Smooth muscle cell (in vitro differentiated cells): ENCODE measurements around the gene ZNF716. TPM values are rescaled to one million over a fixed set of nuclear protein-coding genes. Genes with fewer than 3 reads are reported as not detected.

Source experiments
- DNase-seq: peaks from one replicate; lab custom pipeline; 2025; ENCODE audit not compliant: unreplicated experiment; lab: John Stamatoyannopoulos, UW
- H2AFZ ChIP-seq: fragments of 200-600 bp; sonication (generic); 2 replicates; pipeline ENCODE4 v1.6.0; 2016; ENCODE audit warnings: antibody characterized with exemption, low read depth, mild to moderate bottlenecking
- H3F3A ChIP-seq: fragments of 200-600 bp; sonication (generic); 2 replicates; pipeline ENCODE4 v1.6.0; 2017; ENCODE audit warnings: antibody characterized with exemption, low read depth
- H3K27ac ChIP-seq: fragments of 200-600 bp; sonication (generic); 2 replicates; pipeline ENCODE4 v1.5.1; 2016; ENCODE audit warnings: low read depth, mild to moderate bottlenecking
- H3K27me3 ChIP-seq: fragments of 200-600 bp; sonication (generic); 2 replicates; pipeline ENCODE4 v1.6.1; 2016; ENCODE audit warnings: low read depth, mild to moderate bottlenecking
- H3K36me3 ChIP-seq: fragments of 200-600 bp; sonication (generic); 2 replicates; pipeline ENCODE4 v1.5.1; 2016; ENCODE audit warnings: low read depth
- H3K4me1 ChIP-seq: fragments of 200-600 bp; sonication (generic); 2 replicates; pipeline ENCODE4 v1.5.1; 2016; ENCODE audit warnings: low read depth
- H3K4me2 ChIP-seq: fragments of 200-600 bp; sonication (generic); 2 replicates; pipeline ENCODE4 v1.6.0; 2016; ENCODE audit warnings: mild to moderate bottlenecking
- H3K4me3 ChIP-seq: fragments of 200-600 bp; sonication (generic); 2 replicates; pipeline ENCODE4 v1.5.1; 2016; ENCODE audit warnings: mild to moderate bottlenecking
- H3K79me2 ChIP-seq: fragments of 200-600 bp; sonication (generic); 2 replicates; pipeline ENCODE4 v1.6.0; 2016; ENCODE audit warnings: low read depth, mild to moderate bottlenecking
- H3K9ac ChIP-seq: fragments of 200-600 bp; sonication (generic); 2 replicates; pipeline ENCODE4 v1.6.0; 2016; ENCODE audit warnings: low read depth
- H3K9me3 ChIP-seq: fragments of 200-600 bp; sonication (generic); replicated peaks from 2 replicates; pipeline ENCODE4 v1.5.1; 2016; ENCODE audit warnings: low read depth
- H4K20me1 ChIP-seq: fragments of 200-600 bp; sonication (generic); 2 replicates; pipeline ENCODE4 v1.6.0; 2016; ENCODE audit warnings: low read depth
- WGBS: methylation state at CpG from one replicate; pipeline ENCODE4 v1.1.7; 2016; ENCODE audit warnings: low lambda C conversion rate; 5-methylcytosine and 5-hydroxymethylcytosine counted together
- polyA plus RNA-seq: library from polyadenylated mRNA; unstranded; fragments of >200 nt; fragmentation: Nextera tagmentation; extraction: Ambion mirVana; gene quantifications from 2 replicates; pipeline ENCODE4 v1.2.1, GENCODE V29; 2016
- total RNA-seq: library from RNA; depleted of rRNA; stranded (reverse); fragments of >200 nt; gene quantifications from 2 replicates; pipeline ENCODE4 v1.2.3, GENCODE V29; 2014
- TF ChIP-seq, protein P1 (sequence below): fragments of 200-600 bp; sonication (generic); IDR thresholded peaks from 2 replicates; pipeline ENCODE4 v1.5.1; 2017; ENCODE audit warnings: borderline replicate concordance, mild to moderate bottlenecking, antibody characterized with exemption; ENCODE audit not compliant: insufficient read depth, poor library complexity, severe bottlenecking

The ZNF716 gene
- total and polyA plus RNA-seq, 2 experiments from 2014 or later, result not detected

DNA sequence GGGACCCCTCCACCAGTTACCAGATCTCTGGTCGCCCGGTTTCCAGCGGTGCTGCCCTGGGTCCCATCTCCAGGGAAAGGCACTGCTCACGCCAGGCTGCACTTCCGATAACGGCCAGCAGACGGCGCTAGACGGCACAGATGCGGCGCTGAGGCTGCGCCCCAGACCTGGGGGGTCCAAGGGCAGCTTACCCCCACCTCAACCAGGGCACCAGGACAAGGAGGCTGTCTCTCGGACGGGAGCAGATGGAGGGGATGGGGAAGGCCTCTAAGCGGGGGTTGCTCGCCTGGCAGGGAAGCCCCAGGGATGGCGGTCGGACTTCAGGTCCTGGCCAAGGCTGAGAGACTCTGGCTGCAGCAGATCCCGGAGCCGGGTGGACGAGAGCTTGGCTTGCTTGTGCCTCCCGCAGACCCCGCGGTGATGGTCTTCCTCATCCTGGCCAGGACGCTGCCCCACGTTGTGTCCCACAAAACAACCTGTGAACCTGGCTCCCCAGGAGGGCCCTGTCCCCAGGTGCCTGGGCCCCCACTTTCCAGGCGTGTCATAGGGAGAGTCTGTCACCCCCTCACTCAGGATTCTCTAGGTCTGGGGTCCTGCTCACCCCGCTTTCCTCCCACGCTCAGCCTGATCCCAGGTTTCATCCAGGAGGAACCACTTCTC lies 23.9 kb upstream of the ZNF716 start:
- no peak for DNase-seq
- no peak overlapping the region for H2AFZ ChIP-seq
- no peaks in the 10 kb centered on the region for H4K20me1 ChIP-seq
- no peaks in the 10 kb centered on the region for H3K79me2 ChIP-seq
- WGBS, result 74% methylated on average over 29 of the region's 29 CpGs
- H3K27ac ChIP-seq, result no peak overlapping the region
- H3K27me3 ChIP-seq, result no peaks in the 10 kb centered on the region
- H3F3A ChIP-seq, result no peaks in the 10 kb centered on the region
- no peaks in the 10 kb centered on the region for H3K4me1 ChIP-seq
- H3K4me2 ChIP-seq, result no peak overlapping the region
- H3K4me3 ChIP-seq, result no peak overlapping the region
- H3K9me3 ChIP-seq, result no peaks in the 10 kb centered on the region
- no peak overlapping the region for H3K9ac ChIP-seq
- no peaks in the 10 kb centered on the region for H3K36me3 ChIP-seq
- TF ChIP-seq, protein P1, sequence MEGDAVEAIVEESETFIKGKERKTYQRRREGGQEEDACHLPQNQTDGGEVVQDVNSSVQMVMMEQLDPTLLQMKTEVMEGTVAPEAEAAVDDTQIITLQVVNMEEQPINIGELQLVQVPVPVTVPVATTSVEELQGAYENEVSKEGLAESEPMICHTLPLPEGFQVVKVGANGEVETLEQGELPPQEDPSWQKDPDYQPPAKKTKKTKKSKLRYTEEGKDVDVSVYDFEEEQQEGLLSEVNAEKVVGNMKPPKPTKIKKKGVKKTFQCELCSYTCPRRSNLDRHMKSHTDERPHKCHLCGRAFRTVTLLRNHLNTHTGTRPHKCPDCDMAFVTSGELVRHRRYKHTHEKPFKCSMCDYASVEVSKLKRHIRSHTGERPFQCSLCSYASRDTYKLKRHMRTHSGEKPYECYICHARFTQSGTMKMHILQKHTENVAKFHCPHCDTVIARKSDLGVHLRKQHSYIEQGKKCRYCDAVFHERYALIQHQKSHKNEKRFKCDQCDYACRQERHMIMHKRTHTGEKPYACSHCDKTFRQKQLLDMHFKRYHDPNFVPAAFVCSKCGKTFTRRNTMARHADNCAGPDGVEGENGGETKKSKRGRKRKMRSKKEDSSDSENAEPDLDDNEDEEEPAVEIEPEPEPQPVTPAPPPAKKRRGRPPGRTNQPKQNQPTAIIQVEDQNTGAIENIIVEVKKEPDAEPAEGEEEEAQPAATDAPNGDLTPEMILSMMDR, result no peak

GRCh38 chr7:57426629-57427003 lies 23.4 kb upstream of the ZNF716 start:
- Histone ChIP-seq H2AFZ (no peak overlapping the region), H3F3A (no peaks in the 10 kb centered on the region), H3K9ac (no peak overlapping the region), H3K27me3 (no peaks in the 10 kb centered on the region), H3K4me3 (no peak overlapping the region), H3K79me2 (no peaks in the 10 kb centered on the region), H3K9me3 (peaks cover 1% of the 10 kb centered on the region), H3K4me1 (no peaks in the 10 kb centered on the region), H3K27ac (no peak overlapping the region), H4K20me1 (no peaks in the 10 kb centered on the region), H3K36me3 (no peaks in the 10 kb centered on the region), H3K4me2 (no peak overlapping the region)
- DNase-seq, result no peak
- 82% methylated on average over 8 of the region's 11 CpGs for WGBS
- TF ChIP-seq, protein P1, result no peak

DNA sequence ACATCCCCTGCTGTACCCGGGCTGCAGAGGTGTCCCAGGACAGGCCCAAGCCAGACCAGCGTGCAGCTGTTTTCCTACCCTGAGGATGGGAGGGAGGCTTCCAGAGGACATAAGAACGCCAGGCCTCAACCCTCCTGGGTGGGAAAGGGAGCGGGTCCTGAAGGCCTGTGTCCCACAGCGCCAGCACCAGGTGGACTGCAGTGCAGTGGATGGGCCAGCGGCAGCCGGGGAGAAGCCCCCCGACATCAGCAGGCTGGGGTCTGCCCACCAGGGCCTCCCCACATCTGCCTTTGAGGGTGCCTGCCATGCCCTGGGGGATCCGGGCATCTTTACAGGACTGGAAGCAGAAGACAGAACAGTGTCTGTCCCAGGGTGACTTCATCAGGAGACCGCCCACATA lies 22.8 kb upstream of the ZNF716 start:
- no peaks in the 10 kb centered on the region for H3F3A ChIP-seq
- H3K79me2 ChIP-seq, result no peaks in the 10 kb centered on the region
- H3K4me2 ChIP-seq, result no peak overlapping the region
- H3K9me3 ChIP-seq, result peaks cover 4% of the 10 kb centered on the region
- DNase-seq, result no peak
- no peak overlapping the region for H3K27ac ChIP-seq
- no peak overlapping the region for H3K4me3 ChIP-seq
- H2AFZ ChIP-seq, result no peak overlapping the region
- H4K20me1 ChIP-seq, result no peaks in the 10 kb centered on the region
- no peaks in the 10 kb centered on the region for H3K36me3 ChIP-seq
- no peak overlapping the region for H3K9ac ChIP-seq
- no peaks in the 10 kb centered on the region for H3K4me1 ChIP-seq
- WGBS, result 85% methylated on average over 10 of the region's 10 CpGs
- TF ChIP-seq, protein P1, result no peak
- no peaks in the 10 kb centered on the region for H3K27me3 ChIP-seq

GRCh38 chr7:57427594-57427993 lies 22.4 kb upstream of the ZNF716 start:
- Histone ChIP-seq H3K79me2 (no peaks in the 10 kb centered on the region), H3K27me3 (no peaks in the 10 kb centered on the region), H3K9me3 (peaks cover 4% of the 10 kb centered on the region), H3K4me3 (no peak overlapping the region), H4K20me1 (no peaks in the 10 kb centered on the region), H3K4me1 (no peaks in the 10 kb centered on the region), H3K9ac (no peak overlapping the region), H2AFZ (no peak overlapping the region), H3F3A (no peaks in the 10 kb centered on the region), H3K36me3 (no peaks in the 10 kb centered on the region), H3K27ac (no peak overlapping the region), H3K4me2 (no peak overlapping the region)
- DNase-seq, result no peak
- TF ChIP-seq, protein P1, result no peak
- WGBS, result 82% methylated on average over 8 of the region's 8 CpGs
